NCI-H524 (cell line): Measurements from ENCODE around the gene CNMD.
"Not testable (repeated sequence)": the region's sequence is repeated elsewhere in the genome, so short reads cannot be mapped to it uniquely, and the experiment has no call there.

ENCODE experiments used
- DNase-seq, 2 experiments: peaks; one replicate each; lab custom pipeline; 2025; lab: John Stamatoyannopoulos, UW

Gene CNMD

GRCh38 chr13:52686376-52686775, 53.2 kb downstream of the CNMD start:
- no peak for DNase-seq

GRCh38 chr13:52685806-52686205, 53.8 kb downstream of the CNMD start:
- not testable (repeated sequence) for DNase-seq

GRCh38 chr13:52677823-52678222, 61.8 kb downstream of the CNMD start:
- DNase-seq: no peak

DNA sequence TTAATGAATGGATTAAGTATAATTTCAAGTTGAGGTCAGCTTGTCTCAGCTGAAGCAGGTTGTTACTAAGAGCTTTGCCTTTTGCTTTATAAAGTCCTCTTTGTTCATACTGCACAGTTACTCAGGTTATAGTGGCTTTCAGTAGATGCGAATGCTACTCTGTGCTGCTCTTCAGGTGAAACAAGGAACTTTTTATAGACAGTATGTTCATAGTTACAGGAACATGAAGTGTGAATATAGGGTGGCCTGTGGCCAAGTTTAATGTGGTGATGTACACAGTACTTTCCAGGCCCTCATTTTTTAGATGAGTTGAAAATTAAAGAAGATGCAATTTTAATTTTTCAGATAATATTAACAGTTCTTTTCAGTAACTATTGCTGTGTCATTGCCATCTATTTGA, 66.2 kb downstream of the CNMD start:
- no peak for DNase-seq

GRCh38 chr13:52670726-52671125, 68.9 kb downstream of the CNMD start:
- no peak for DNase-seq

- DNase-seq: no peak
Observed at GRCh38 chr13:52669677-52670076, 69.9 kb downstream of the CNMD start.

DNA sequence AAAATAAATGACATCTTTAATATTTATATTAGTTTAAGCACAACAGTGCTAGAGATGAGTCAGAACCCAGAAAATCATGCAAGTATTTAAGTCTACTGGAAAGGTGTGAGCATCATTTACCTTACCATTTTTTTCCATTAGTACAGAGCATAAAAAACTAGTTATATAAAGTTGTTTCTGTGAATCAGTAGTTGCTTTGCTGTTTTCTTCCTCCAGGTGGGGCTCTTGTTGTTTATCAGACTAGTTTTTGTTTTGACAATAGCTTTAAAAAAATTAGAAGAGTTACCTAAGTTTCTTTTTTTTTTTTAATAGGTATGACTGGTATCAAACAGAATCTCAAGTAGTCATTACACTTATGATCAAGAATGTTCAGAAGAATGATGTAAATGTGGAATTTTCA, 74.3 kb downstream of the CNMD start:
- peak in 1 of 2 experiments; percentile 16 for DNase-seq

GRCh38 chr13:52664272-52664671, 75.3 kb downstream of the CNMD start:
- no peak for DNase-seq

DNA sequence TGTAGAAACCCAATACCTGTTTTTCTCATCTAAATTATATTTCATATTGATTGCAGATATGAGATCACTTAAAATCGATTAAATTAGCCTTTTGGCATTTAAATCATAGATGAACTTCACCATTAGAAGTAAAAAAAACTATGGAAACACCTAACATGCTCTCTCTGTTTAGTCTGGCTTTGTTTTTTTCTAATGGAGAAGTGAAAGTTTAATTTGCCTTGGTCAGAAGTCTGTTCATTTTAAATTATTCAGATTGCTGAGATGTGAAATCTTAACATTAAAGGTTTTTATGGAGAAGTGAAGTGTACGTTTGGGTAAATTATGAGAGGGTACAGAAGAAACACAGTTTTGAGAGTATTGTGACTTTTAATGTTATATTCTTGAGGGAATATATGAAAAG, 80.3 kb downstream of the CNMD start:
- no peak for DNase-seq
